HG02642 (cell line): ENCODE results near the gene ATRAID.

Experiments used
- ATAC-seq: cut with Tn5 transposase; IDR thresholded peaks from one replicate; pipeline ENCODE4 v1.9.1; 2021; ENCODE audit warnings: mild to moderate bottlenecking; ENCODE audit not compliant: unreplicated experiment, poor library complexity

The ATRAID gene

DNA sequence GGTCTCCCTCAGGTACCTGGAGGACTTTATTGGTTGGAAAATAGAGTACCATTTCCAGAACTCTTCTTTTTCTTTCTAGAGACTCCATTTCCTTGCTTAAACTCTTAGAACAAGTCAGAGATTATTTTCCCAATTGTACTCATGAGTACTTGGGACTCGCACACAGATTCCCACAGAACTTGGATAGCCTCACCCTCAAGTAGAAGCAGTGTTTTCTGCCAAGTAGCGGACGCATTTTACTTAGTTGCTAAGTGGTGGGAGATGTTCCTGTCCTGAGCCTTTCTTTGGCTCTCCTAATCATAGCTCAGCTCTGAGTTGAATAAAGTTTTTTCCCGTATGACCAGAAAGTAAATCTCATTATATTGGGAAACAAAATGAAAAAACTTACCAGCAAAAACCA, 33.8 kb downstream of the ATRAID start:
- no peak for ATAC-seq

DNA sequence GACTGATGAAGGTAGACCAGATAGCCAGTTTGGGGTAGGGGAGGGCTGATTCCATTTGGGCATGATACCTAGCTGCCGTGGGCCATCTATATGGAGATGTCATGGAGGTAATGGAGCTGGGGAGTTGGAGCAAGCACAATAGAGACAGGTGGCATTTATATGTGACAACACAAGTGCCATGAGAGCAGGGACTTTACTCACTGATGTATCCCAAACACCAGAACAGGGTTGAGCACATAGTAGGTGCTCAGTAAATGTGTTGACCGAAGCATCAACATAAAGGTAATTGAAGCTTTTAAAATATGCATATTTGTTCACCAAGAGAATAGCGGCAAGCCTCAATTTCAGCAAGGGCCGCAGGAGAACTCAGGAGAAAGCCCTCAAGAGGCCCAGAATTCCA, 36.1 kb downstream of the ATRAID start:
- no peak for ATAC-seq

DNA sequence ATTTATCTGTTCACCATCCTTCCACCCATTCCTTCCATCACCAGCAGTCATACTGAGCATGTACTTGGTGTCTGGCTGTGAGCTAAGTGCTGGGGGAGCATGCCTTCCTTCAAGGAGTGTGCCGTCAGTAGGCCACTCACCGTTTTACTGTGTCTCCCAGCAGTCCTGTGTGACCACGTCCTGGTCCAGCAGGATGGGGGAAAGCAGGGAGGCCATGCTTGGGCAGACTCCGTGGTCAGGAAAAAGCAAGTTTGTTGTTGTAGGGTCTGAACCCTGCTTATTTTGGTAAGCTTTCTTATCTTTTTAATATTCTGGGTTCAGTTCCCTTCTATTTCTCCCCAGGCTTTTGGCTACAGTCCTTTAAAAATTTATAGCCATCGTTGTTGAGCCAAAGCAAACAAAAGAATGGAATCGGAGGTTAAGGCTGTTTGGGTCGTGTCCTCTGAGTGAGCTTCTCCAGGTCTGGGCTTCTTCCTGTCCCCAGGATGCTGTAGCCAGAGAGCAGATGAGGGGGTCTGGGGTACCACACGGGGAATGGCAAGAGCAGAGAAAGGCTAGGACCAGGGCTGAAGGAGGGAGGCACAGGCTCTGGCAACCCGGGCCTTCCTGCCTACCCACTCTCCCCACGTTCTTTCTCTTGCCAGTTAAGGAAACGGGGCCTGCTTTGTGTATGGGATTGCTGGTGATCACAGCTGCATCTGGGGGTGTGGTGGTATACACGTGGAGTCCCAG, 37.5 kb downstream of the ATRAID start:
- no peak for ATAC-seq

DNA sequence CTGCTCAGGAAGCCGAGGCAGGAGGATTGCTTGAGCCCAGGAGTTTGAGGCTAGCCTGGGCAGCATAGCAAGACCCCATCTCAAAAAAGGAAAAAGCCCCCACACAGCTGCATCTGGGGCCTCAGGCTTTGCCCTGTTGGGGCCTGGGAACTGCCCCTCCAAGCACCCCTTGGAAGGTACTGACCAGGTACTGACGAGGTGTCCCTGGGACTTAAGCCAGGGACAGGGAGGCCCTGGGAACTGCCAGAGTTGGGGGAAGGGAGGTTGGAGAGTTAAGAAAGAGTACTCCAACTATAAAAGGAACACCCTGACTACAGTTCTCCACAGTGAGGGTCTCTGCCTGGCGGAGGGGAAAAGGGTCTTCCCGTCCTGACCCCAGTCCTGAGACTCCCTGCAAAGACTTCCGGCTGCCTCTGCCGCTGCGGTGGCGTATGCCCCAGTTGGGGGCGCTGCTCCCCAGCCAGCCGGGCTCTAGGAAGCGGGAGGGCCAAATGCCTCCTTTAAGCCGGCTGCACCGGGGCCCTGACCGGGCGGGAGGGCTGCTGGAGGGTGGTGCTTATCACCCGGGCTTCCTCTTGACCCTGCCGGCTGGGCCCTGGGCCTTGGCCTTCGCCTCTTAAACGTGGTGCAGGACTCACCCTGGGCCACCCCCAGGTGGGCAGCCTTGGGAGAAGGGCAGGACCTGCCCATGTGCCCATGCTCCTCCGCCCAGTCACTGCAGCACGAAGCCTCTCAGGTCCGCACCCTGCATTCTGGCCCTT, 38.2 kb downstream of the ATRAID start:
- no peak for ATAC-seq

DNA sequence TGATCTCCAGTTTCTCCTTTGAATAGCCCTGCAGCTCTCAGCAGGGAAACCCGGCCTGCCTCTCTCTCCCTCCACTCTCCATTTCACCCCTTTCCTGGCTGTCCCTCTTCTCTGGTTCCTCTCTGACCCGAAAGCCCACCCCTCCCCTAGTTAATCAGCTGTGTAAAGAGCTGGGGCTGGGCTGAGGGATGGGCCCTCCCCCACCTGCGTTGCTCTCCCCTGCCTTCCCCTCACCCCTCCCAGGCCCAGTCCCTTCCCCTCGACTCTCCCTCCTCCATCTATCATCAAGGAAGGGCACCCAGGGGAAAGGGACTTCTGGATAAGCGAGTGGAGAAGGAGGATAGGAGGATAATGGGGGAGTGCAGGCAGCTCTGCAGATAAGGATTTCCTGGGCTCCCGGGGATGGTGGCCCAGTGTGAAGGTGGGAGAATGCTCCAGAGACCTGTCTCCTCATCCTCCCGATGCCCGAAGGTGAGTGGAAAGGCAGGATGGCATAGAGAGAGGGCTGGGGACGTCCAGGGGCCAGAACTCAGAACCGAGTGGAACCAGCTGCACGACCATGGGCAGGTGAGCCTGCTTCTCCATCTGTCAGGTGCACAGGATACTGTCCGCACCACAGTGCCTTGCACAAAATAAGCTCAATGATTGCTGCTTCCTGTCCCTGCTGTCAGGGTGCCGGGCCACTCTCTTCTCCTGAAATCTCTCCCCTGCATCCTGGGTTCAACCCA, 39.0 kb downstream of the ATRAID start:
- ATAC-seq = no peak

DNA sequence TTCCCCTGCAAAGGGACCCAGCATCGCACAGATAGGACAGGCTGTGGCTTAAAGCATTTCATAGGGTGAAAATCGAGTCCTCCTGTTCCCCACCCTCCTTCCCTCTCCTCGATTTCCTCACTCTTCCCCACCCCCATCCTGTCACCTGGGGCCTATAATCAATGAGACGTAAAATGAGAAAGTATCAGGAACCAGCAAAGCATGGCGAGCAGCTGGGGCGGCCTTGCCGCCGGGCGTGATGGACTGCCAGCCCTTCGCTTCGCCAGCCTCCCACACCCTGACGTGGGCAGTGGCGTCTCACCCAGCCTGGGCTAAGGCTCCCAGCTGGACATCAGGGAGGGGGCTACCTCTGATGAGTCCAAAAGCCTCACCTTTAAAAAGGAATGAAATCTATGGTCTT, 39.9 kb downstream of the ATRAID start:
- no peak for ATAC-seq

DNA sequence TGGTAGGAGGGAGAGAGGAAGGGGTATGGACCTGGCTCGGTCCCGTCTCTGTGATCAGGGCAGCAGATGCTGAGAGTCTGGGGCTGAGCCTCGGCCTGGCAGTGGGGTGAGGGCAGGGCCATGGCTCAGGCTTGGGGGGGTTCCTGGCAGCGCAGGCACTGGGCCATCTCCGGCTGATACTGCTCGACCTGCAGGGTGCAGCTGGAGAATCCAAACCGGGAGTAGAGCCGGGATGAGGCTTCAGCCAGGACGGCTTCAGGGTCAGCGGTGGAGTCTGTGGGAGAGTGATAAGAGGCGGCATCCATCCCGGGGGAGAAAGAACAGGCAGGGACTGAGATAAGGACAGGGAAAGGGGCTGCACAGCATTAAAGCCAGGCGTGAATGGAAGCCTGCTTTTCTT, 43.3 kb downstream of the ATRAID start:
- ATAC-seq = no peak

DNA sequence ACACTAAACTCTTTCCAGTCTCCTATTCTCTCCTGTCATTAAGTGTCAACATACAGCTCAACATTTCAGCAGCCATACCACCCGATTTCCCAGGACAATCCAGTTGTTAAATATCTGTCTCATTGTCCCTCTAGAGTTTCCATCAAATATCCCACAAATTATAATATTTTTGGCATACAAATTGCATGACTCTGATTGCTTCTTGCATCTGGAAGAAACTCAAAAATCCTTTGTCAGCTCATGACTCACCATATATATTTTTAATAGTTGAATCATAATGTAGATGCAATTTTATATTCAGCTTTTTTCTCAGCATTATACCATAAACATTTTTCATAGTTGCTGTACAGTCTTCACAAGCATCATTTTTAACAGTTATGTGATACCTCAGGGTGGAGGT, 43.8 kb downstream of the ATRAID start:
- ATAC-seq = no peak

DNA sequence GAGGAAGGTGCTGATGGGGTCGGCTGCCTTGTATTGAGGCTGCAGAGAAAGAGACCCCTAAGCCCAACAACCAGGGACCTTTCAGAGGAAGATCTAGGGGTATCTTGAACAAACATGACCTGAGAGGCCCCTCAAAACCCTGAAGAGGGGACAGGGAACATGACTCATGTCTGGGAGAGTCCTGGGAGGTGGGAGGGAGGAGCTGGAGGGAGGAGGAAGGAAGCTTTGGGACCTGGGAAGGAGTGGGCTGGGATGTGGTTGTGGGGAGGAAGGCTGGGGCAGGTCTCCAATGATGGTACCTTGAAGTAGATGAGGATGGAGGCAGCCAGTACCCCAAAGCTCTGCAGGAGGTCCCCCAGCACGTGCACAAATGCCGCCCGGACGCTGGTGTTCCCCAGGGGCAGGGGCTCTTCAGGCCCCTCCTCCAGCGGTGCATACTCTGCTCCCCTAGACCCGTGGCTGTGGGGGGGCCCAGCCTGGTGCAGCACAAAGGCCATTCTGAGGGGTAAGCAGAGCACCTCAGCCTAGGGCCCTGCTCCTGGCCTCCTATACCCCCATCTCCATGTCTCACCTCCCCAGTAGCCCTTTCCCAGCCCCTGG, 45.1 kb downstream of the ATRAID start:
- no peak for ATAC-seq

DNA sequence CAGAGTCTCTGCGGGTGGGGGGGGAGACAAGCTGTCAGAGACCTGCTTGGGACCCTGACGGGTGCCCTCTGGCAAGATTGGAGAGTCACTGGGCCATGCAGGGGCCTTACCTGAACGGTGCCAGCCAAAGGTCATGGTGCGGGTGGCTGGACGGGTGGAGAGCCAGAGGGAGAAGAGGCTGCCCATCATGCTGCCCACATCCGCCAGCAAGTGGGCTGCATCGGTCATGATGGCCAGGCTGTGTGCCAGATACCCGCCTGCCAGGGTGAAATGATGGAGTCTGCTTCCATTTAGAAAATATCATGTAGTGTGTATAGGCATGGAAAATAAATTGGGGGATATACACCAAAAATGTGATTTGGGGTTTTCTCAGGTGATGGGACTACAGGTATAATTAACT, 46.2 kb downstream of the ATRAID start:
- ATAC-seq = no peak

DNA sequence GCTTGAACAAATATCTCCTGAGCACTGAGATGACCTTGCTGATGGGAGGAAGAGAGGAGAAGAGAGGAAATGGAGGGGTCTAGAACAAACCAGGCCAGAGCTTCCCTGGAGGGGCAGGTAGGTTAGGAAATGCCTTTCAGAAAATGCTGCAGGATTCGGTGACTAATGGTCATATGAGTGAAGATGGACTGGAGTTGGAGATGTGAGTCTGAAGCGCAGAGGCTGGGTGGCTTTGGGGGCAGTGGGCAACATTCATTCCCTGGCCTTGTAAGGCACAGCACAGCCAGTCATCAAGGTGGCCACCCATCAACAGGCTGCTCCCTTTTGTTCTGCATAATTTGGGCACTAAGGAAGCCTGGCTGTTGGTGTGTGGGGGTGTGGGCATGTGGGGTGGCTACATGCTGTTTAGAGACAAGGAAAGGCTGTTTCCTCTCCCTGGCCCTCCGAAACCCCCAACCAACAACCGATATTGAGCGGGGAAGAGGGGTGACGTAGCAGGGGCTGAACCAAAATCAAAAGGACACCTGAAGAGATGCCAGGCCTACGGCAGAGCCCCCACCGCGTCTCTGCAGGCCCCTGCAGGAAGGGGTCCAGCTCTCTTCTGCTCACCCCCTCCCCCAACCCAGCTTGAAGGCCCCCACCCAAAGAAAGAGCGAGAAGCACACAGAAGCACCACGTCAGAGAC, 49.5 kb downstream of the ATRAID start:
- ATAC-seq = no peak

DNA sequence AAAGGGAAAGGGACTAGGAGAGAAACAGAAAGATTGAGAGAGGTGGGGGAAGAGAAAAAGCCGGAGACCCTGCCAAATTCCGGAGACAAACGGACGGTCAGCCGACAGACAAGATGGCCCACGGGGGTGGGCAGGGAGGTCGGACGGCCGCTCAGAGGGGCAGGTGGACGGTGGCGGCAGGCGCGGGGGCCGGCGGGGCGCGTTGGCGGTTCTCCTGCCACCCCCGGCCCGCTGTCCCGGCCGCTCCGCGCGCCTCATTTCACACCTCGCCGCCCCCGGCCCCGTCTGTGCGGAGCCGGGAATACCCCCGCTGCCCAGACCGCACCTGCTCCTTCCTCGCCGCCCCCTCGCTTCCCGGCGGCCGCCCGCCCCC, 50.1 kb downstream of the ATRAID start:
- ATAC-seq = no peak

DNA sequence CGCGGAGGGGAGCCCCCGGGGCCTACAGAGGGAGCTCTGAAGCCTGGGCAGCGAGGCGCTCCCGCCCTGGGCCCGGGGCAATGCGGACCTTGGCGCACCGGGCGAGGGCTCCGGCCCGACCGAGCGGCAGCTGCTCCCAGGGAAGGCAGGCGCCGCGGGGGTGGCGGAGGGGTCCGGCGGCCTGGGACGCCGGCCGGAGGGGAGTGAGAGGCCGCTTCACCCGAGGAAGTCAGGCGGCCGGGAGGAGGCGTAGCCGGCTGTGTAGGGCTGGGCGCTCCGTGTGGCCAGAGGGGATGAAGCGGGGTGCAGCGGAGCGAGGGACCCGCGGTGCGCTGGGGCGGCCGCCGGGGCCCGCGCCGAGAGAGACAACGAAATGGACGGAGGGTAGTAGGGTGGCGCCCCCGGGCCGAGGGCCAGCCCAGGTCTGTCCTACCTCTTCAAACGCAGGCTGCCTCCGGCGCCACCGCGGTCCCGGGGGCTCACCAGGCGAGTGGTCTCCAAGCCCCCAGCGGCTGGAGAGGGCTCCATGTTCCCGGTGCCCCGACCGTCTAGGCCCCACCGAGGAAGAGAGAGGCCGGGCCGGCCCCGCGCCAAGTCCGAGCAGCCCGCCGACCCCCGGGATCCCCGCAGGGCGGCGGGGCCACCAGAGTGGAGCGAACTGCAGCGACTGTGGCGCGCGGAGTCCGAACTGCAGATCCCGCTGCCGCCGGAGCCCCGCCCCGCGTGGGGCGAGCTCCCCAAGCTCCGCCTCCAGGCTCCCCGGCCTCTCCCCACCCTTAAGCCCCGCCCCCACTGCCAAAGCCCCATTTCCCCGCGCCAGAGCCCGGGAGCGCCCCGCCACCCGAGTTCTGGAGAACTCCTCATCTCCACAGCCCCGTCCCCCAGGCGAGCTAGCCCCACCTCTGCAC, 50.8 kb downstream of the ATRAID start, which contains the start of gene SLC30A3:
Gene SLC30A3 (minus strand): TSS at position 669 of the 908 bp plus-strand sequence. CDS start 141 bp downstream, at position 528.
- peak; percentile 48 for ATAC-seq

DNA sequence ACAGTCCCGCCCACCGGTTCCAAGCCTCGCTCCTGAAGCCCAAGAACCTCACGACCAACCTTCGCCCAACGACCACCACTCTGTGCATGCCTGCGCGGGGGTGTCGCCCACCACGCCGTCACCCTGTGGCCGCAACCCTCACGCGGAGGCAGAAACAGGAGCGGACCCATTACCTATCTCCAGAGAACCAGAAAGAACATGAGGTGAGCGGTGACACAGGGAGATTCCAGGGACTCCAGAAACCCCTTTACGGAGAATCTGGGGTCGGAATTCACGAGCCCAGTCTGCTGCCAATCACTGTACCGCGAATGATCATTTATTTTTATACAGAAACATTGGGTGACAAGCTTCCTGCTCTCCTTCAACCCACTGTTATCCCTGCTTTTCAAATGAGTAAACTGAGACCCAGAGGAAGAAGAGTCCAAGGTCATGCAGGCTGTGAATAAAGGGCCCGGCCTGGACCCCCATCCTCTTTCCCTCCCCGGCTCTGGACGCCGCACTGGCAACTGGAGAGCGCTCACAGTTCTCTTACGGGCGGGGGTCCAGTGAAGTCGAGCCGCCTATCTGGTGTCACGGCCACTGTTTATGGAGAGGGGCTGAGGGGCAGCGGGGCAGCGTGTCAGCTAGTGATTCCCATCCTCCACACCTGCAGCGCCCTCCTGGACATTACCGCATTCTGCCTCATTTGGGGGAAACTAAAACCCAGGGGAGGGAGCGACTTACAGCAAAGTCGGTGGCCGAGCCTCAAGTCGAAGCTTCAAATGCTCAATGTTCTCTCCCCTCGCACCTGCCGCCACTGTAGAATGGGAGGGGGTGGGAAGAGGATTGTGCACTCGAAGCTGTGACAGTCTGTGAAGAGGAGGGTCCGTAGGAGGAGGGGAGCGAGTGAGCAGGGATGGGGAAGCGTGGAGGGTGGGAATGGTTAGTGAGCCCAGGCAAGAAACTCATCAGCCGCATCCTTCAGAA, 51.7 kb downstream of the ATRAID start:
- no peak for ATAC-seq

DNA sequence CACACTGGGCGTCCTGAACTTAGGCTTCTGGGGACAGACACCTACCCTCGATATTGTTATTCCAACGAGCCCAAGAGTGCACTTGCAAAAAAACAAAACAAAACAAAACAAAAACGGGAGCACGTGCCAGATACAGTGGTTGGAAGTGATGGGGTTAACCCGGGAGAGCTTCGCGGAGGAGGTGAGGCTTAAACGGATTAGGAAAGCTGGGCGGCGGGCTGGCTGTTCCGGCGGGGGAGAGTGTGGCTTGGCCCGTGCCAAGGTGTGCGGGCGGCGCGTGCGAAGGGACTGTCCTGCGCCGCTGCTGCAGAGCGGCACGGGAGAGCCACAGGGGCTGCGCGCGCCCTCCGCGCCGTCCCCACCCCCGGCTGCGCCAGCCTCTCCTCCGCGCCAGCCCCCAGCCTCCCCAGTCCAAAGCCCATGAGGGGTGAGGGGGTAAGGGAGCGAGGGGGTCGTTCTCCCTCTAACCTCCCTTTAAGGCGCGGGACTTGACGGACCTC, 52.5 kb downstream of the ATRAID start:
- no peak for ATAC-seq

DNA sequence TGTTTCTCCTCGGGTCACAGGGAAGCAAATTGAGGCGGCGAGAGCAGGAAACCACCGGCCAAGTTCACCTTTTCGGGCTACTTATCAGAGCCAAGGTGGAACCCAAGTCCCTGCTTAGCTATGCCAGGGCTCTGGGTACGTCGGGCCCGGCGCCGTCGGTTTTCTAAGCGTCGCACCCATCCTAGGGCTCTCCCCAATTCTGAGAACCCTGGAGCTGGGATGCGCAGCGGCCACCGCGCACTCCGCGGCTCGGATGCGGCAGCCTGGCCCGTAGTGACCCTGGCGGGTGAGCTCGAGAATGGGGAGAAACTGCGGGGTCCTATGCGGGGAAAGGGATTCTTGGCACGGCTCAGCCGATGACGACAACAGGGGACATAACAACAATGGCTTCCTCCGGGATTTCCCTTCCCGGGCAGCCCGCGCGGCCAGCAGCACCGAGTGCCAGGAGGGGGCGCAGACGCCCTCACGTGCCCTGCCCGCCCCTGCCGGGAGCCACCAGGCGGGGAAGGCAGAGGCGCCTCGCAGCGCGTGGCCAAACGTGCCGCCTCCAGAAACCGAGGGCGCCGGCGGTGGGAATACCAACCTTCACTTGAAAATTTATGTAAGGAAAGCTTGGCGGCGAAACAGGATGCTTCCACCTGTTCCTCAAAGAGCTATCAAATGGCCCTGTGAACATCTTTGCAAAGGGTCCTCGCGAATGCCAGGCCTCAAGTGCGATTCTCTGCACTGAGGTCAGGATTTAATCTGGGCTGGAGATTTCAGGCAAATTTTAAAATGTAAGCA, 53.1 kb downstream of the ATRAID start:
- ATAC-seq = no peak

DNA sequence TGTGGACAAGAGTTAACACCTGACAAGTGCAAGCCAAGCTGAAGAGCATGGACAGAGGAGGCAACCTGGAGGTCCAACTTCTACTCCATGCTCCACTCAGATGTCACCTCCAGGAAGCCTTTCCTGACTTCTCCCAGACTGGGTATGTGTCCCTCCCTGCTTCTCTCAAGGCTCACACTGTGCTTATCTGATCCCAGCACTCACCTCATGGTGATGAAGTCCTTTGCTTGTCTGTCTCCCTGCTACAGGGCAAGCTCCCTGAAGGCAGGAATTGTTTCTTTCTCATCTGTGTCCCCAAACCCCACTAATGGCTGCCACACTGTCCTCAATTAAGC, 53.7 kb downstream of the ATRAID start:
- ATAC-seq = no peak
